ENCODE data around the gene TTC12.

TTC12 gene

DNA sequence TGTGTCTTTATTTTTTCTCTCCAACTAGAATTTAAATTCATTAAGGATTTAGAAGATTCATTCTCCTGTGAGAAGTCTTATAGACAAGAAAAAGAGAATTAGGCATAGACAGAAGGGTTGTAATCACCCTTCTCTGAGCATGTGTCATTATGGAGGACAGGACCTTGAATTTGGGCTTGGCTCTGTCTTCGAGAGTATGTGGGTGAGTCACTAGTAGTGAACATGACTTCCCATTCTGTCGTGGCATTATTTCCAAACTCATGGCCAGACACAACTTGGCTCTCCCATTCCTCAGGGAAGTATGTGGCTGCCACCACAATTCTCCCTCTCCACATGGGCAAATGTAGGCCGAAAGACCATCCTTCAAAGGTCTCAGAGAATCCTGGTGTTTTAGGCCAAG lies 58.9 kb downstream of the TTC12 start:
- no peak for DNase-seq (ENCODE audit: extremely low read depth in 1 of 2, low read depth in 1 of 2)

DNA sequence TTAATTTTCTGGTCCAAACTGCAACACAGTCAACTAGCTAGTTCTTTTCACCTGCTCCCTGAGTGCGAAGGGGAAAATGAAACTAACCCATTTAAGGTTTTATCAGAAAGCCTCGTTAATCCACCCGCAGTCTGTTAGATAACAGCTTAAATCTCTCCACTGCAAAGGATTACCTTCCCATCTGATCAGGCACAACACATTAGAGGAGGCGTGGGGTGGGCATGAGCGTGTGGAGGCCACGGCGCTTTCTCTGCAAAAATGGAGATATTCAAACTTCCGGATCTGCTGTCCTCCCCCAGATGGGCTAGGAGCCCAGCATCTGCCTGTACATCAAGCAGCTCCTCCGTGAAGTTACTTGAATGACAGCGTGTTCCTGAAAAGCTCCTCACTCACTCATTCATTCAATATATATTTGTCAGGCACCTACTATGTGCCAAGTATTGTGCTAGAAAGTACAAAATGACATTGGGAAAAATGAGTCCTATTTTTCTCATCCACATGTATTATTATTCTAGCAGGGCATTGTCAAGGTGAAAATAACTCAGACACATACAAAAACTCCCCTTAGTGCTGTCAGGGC lies 59.7 kb downstream of the TTC12 start:
- DNase-seq (ENCODE audit: extremely low read depth in 1 of 2, low read depth in 1 of 2): no peak

GRCh38 chr11:113375402-113375801 lies 61.0 kb downstream of the TTC12 start:
- no peak for DNase-seq (ENCODE audit: extremely low read depth in 1 of 2, low read depth in 1 of 2)

DNA sequence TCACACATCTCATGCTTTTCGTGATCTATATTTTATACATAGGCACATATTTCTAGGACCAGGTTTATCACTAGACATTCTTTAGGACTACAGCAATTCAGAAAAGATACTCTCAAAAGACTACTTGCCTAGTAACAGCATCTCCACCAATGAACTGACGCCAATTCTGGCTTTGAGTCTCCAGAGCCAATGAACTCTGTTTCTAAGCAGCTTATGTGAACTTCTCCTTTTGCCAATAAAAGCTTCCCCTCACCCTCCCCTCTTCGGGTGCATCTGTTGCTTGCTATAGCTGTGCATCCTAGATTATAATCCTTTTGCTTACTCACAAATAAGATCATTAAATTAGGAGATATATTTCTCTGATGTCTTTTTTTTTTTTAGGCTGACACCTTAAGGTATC lies 61.8 kb downstream of the TTC12 start:
- DNase-seq (ENCODE audit: extremely low read depth in 1 of 2, low read depth in 1 of 2): no peak

GRCh38 chr11:113377681-113378412 lies 63.5 kb downstream of the TTC12 start:
- DNase-seq (ENCODE audit: extremely low read depth in 1 of 2, low read depth in 1 of 2): no peak

DNA sequence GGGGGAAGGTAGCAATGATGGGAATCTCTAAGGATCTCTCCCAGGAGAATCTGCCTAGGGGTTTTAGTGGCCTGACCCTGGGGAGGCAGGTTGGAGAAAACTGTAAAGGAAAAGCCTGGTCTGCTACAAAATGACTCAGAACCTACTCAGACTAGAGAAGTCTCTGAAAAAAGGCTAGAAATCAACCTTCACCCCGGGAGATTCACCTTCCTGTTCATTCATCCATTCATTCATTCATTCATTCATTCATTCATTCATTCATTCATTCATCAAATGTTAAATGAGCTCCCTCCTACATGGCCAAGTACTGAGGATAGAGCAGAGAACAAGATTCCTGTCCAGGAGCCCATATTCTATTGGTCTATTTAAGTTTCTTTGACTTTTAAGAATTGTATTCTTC lies 64.3 kb downstream of the TTC12 start:
- DNase-seq (ENCODE audit: extremely low read depth in 1 of 2, low read depth in 1 of 2): no peak

- DNase-seq (ENCODE audit: extremely low read depth in 1 of 2, low read depth in 1 of 2): no peak
These were observed 67.7 kb downstream of the TTC12 start for GRCh38 chr11:113382121-113382520.

GRCh38 chr11:113384551-113384950 lies 70.2 kb downstream of the TTC12 start:
- no peak for DNase-seq (ENCODE audit: extremely low read depth in 1 of 2, low read depth in 1 of 2)

GRCh38 chr11:113385749-113386148 lies 71.4 kb downstream of the TTC12 start:
- no peak for DNase-seq (ENCODE audit: extremely low read depth in 1 of 2, low read depth in 1 of 2)

DNA sequence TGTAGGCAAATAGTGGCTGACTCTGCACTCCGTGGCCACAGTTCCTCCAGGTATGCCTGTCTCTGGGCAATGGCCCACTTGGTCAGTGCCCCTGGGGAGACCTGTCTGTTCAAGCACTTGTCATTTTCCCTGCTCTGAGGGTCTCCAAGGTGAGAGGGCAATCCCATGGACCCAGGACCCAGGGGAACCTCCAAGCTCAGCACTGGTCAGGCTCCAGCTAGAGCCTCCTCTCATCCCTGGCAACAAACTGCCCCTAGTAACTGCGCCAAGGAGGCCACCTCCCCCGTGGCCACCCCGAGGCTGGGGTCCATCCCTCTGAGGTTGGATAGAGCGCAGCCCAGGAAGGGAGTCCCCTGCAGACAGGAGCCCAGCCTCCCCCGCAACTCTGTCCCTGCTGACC lies 72.5 kb downstream of the TTC12 start:
- no peak for DNase-seq (ENCODE audit: extremely low read depth in 1 of 2, low read depth in 1 of 2)

DNA sequence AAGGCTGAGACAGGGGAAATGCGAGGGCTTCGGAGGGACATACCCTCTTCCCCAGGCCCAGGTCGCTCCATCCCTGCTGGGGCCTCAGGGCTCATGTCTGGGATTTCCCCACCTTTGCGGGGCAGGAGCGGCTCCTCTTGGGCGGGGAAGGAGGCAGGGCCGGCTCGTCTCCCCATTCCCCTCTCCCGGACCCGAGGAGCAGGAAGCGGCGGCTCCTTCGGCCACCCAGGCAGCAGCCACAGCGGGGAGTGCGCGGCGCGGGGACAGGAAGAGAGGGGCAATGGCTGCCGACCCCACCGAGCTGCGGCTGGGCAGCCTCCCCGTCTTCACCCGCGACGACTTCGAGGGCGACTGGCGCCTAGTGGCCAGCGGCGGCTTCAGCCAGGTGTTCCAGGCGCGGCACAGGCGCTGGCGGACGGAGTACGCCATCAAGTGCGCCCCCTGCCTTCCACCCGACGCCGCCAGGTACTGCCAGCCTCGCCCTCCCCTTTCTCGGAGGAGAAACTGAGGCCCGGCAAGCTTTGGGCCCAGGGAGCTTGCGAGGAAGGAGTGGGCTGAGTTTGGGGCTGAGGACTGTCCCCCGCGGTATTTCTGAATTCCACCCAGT lies 73.3 kb downstream of the TTC12 start, which contains the start of gene ANKK1:
TSS of gene ANKK1 (plus strand) at position 175 of the 607 bp plus-strand sequence. CDS start at position 281, 106 bp downstream.
- DNase-seq (ENCODE audit: extremely low read depth in 1 of 2, low read depth in 1 of 2): no peak

DNA sequence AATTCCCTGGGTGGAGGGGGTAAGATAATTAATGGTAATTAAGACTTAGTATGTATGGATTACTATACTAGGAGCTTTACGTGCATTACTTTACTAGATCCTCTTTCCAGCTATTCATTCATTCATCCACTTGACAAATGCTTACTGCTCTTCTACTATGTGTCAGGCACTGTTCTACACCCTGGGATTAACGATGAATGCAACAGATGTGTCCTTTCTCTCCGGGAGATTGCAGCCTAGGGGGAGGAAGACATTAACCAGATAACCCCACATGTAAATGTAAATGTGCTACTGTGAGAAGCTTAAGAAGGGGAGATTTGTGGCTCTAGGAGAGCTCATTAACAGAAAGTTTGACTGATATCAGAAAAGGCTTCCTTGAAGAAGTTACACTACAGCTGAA lies 74.9 kb downstream of the TTC12 start:
- DNase-seq (ENCODE audit: extremely low read depth in 1 of 2, low read depth in 1 of 2): no peak

GRCh38 chr11:113392236-113392921 lies 78.0 kb downstream of the TTC12 start:
- DNase-seq (ENCODE audit: extremely low read depth in 1 of 2, low read depth in 1 of 2): no peak

DNA sequence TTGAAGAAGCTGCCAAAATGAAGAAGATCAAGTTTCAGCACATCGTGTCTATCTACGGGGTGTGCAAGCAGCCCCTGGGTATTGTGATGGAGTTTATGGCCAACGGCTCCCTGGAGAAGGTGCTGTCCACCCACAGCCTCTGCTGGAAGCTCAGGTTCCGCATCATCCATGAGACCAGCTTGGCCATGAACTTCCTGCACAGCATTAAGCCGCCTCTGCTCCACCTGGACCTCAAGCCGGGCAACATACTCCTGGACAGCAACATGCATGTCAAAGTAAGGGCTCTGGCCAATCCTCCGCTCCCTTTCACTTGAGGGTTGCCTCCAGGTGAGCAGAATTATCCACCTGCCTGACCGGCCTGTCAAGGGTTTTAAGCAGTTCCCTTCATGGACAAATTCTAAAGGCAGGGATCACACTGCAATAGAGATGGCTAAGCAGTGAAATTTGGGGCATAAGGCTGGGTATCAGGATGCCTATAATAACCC lies 79.2 kb downstream of the TTC12 start:
- DNase-seq (ENCODE audit: extremely low read depth in 1 of 2, low read depth in 1 of 2): no peak

DNA sequence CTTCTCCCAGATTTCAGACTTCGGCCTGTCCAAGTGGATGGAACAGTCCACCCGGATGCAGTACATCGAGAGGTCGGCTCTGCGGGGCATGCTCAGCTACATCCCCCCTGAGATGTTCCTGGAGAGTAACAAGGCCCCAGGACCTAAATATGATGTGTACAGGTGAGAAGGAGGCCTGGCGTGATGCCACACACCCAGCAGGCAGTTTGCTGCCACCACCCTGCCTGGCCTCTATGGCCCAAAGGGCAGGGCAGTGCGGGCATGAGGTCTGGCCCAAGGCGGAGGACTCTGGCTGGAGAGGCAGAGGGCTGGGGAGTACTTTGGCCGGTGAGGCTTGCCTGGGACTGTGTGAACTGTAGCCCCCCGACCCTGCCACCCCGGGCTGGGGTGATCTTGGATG lies 80.5 kb downstream of the TTC12 start:
- no peak for DNase-seq (ENCODE audit: extremely low read depth in 1 of 2, low read depth in 1 of 2)

DNA sequence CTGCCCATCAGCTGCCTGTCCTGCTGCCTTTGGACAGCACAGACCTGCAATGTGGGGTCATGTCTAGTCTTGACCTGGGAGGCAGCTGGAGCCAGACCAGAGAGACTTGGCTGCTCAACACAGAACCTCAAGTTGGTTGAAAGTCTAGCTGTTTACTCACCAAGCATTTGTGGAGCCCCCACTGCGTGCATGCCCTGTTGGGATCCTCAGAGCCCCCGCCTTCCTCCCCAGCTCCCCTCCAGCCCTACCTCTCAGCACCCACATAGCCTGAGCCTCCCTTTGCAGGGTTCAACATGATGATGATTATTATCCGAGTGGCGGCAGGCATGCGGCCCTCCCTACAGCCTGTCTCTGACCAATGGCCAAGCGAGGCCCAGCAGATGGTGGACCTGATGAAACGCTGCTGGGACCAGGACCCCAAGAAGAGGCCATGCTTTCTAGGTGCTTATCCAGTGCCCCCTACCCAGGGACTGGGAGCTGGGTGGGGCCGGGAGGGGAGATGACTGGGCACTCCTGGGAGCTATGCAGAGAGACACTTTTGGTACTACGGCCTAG lies 81.5 kb downstream of the TTC12 start:
- DNase-seq (ENCODE audit: extremely low read depth in 1 of 2, low read depth in 1 of 2): no peak

GRCh38 chr11:113396690-113397089 lies 82.3 kb downstream of the TTC12 start:
- no peak for DNase-seq (ENCODE audit: extremely low read depth in 1 of 2, low read depth in 1 of 2)

DNA sequence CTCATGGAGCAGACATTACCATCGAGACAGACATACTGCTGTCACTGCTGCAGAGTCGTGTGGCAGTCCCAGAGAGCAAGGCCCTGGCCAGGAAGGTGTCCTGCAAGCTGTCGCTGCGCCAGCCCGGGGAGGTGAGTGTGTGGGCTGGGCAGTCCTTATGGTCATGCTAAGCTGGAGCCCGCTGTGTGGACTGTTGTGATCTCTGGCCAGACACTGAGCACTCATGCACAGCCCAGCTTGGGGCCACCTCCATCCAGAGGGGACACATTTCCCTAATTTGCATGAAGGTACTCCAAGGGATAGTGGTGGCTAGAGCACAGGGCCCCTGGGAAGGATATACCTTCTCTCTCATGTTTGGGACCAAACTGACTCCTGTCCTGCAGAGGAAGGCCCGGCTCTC lies 82.8 kb downstream of the TTC12 start:
- no peak for DNase-seq (ENCODE audit: extremely low read depth in 1 of 2, low read depth in 1 of 2)

- DNase-seq (ENCODE audit: extremely low read depth in 1 of 2, low read depth in 1 of 2): no peak
These were observed 83.4 kb downstream of the TTC12 start for GRCh38 chr11:113397821-113398220.

DNA sequence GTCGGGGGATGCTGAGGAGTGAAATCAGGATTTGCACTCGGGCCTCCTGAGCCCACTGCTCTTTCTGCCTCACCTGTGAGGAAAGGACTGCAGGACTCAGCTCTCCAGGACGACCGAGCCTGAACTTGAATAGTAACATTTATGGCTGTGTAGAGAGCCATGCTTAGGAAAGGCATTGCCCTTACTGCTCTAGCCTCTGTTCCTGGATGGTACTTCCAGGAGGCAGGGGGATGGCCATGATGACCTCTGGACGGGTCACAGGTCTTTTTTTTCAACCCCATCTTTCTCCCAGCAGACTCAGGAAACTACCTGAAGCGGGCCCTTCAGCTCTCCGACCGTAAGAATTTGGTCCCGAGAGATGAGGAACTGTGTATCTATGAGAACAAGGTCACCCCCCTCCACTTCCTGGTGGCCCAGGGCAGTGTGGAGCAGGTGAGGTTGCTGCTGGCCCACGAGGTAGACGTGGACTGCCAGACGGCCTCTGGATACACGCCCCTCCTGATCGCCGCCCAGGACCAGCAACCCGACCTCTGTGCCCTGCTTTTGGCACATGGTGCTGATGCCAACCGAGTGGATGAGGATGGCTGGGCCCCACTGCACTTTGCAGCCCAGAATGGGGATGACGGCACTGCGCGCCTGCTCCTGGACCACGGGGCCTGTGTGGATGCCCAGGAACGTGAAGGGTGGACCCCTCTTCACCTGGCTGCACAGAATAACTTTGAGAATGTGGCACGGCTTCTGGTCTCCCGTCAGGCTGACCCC lies 84.5 kb downstream of the TTC12 start:
- DNase-seq (ENCODE audit: extremely low read depth in 1 of 2, low read depth in 1 of 2): no peak
